Stomach (tissue), 4 donors: Measurements from ENCODE around the gene ADAMTS12.

Source experiments
- EP300 ChIP-seq: sonication (generic); formaldehyde crosslinking; IDR thresholded peaks from one replicate; pipeline ENCODE4 v1.6.1; 2017; ENCODE audit warnings: antibody characterized with exemption
- POLR2A ChIP-seq, 4 donors: fragments of 450-650 bp; IDR thresholded peaks; one replicate each; pipeline ENCODE4 v1.6.1; 2016; ENCODE audit warnings: antibody characterized with exemption in 4 of 4, control low read depth in 2 of 4, mild to moderate bottlenecking in 1 of 4, moderate library complexity in 1 of 4
- POLR2AphosphoS5 ChIP-seq, 3 donors: sonication (generic); formaldehyde crosslinking; IDR thresholded peaks; one replicate each; pipeline ENCODE4 v1.6.1; 2016; ENCODE audit warnings: antibody characterized with exemption in 3 of 3
- TF ChIP-seq, protein P1 (sequence below), 7 experiments: fragments of 450-650 bp in 4 of 7; fragments of 200-600 bp in 3 of 7; sonication (generic) in 3 of 7; IDR thresholded peaks; one replicate each; pipeline ENCODE4 v1.5.1; 2016 to 2019; ENCODE audit warnings: antibody characterized with exemption in 7 of 7, control low read depth in 2 of 7, mild to moderate bottlenecking in 1 of 7

DNA sequence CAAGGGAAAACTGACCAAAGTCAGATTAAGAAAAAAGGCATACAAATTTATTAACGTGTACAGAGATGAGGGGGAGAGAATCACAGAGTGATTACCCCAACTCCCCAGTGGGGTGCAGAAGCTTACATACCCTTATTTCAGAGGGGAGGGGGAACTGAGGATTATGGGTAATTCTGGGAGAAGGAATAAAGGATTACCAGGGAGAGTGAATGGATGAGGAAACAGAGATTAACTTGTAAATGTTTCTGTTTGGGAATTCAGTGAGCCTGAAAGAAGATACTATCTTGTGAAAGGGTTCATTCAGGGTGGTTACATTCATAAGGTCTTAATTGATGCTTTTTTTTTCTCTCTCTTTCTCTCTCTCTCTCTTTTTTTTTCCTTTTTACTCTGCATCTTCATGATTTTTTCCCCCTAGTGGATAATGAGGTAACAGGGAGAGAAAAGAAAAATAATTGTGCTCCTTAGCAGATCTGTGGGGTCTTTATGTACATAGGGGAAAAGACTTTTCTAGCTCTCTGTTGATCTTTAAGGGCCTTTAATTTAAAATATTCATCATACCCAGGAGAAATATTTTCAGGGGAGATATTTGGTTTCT, 401.6 kb downstream of the ADAMTS12 start:
- TF ChIP-seq, protein P1, sequence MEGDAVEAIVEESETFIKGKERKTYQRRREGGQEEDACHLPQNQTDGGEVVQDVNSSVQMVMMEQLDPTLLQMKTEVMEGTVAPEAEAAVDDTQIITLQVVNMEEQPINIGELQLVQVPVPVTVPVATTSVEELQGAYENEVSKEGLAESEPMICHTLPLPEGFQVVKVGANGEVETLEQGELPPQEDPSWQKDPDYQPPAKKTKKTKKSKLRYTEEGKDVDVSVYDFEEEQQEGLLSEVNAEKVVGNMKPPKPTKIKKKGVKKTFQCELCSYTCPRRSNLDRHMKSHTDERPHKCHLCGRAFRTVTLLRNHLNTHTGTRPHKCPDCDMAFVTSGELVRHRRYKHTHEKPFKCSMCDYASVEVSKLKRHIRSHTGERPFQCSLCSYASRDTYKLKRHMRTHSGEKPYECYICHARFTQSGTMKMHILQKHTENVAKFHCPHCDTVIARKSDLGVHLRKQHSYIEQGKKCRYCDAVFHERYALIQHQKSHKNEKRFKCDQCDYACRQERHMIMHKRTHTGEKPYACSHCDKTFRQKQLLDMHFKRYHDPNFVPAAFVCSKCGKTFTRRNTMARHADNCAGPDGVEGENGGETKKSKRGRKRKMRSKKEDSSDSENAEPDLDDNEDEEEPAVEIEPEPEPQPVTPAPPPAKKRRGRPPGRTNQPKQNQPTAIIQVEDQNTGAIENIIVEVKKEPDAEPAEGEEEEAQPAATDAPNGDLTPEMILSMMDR (IDR thresholded peaks at IDR 0.05): no peak
- TF ChIP-seq POLR2A (IDR thresholded peaks at IDR 0.05) (no peak), POLR2AphosphoS5 (IDR thresholded peaks at IDR 0.05) (no peak), EP300 (no peak)
